GM12874 (cell line): ENCODE results near the gene HYLS1.

Experiments used
- TF ChIP-seq, protein P1 (sequence below): IDR thresholded peaks from 2 replicates; pipeline ENCODE4 v1.5.1; 2011; ENCODE audit warnings: low read depth, mild to moderate bottlenecking, control low read depth, low read length, moderate library complexity; ENCODE audit not compliant: insufficient read depth

The HYLS1 gene

DNA sequence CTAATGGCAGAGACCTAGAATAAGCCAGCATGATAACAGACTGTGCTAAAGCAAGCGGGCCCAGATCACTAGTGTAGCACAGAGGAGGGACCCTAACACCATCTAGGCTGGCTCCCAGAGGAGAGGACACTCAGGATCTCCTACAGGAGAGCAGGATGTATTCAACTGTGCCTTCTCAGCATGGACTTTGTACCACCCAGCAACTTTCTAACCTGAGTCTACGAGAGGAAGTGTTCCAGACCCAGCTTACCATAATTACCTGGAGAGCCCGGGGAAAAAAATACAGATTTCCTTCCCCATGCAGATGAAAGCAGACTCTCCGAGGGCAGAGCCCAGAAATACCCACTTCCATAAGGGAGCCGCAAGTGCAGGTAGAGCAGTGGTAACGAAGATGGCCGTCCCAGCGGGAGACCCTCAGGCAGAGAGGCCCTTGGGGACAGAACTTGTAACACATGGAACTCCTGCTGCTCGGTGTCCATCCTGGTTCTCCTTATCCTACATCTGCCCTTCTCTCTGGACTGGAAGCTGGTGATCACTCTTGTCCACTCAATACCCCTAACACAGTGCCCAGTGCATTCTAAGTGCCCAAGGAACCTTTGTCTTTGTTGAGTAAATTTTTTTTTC, 37.0 kb downstream of the HYLS1 start:
- TF ChIP-seq, protein P1, sequence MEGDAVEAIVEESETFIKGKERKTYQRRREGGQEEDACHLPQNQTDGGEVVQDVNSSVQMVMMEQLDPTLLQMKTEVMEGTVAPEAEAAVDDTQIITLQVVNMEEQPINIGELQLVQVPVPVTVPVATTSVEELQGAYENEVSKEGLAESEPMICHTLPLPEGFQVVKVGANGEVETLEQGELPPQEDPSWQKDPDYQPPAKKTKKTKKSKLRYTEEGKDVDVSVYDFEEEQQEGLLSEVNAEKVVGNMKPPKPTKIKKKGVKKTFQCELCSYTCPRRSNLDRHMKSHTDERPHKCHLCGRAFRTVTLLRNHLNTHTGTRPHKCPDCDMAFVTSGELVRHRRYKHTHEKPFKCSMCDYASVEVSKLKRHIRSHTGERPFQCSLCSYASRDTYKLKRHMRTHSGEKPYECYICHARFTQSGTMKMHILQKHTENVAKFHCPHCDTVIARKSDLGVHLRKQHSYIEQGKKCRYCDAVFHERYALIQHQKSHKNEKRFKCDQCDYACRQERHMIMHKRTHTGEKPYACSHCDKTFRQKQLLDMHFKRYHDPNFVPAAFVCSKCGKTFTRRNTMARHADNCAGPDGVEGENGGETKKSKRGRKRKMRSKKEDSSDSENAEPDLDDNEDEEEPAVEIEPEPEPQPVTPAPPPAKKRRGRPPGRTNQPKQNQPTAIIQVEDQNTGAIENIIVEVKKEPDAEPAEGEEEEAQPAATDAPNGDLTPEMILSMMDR = no peak

DNA sequence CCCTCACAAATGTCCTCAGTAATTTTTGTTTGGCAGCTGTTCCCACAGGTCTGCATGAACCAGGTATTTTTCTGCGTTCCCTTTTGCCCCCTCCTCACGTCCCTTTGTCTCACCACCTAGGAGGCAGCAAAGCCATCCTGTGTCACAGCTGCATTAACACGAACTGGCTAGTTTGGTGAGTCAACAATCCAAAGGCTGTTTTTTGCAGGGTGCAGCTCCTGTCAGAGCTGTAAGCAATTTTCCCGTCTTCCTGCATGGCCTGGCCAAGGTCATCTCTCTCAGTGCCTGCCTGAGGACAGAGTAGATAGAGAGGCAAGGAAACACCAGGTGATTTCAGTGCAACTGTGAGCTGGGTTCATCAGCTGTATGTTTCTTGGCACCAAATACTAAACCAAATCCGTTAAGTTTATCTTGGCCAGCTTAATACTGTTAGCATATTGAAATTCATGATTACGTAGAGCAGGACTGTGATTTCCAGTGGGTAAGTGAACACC, 37.8 kb downstream of the HYLS1 start:
- TF ChIP-seq, protein P1 = no peak

DNA sequence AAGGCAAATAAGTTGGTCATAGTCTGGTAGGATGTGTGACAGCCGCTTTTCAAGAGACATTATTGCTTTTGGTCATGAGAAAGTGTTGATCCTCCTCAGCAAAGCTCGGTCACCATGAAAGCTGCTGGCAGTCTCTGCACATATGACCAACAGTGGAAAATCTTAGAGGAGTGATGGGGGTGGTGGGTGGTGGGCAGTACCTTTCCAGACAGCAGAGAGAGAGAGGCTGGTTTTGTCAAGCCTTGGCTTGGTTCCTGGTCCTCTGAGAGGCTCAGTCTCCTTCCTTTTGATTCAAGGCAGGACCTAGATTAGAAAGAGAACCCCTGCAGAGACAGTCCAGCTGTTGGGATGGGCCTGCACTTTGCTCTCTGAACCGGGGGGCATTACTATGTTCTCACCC, 38.3 kb downstream of the HYLS1 start:
- TF ChIP-seq, protein P1 = no peak

DNA sequence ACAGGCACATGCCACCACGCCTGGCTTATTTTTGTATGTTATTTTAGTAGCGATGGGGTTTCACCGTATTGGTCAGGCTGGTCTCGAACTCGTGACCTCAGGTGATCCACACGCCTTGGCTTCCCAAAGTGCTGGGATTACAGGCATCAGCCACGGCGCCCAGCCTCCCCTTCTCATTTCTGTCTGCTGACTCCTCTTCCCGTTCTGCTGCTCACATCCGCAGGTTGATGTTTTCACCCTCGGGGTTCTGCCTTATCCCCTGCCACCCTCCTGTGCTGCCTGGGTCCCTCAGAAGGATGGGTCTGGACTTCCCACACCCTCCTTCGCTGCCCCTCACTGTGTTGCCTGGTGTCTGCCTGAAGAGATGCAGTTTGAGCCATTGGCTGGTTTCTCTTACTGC, 39.2 kb downstream of the HYLS1 start:
- TF ChIP-seq, protein P1 = no peak

DNA sequence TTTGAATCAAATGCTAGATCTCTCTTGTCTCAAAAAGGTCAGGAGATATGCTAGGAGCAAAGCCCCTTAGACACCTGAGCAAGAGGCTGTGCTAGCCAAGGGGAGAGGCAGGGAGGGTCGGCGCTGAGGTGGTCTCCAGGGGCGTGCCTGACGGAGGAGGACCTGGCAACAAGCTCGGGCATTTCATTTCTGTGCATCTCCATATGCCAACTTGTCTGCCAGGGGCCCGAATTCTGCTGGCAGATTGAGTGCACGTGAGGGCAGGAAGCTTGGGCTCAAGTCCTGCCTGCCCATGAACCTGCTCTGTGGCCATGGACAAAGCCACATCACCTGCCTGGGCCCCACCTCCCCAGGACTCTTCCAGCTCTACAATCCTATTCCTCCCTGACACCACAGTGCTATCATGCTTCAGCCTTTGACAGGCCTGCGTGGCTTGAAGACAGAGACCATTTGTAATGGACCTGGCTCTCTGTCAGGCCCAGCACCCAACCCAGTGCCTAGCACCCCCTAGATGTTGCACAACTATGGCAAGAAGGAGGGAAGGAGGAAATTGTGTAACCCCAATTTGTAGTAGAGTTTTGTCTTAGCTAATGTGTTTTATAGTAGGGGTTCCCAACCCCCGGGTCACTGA, 42.1 kb downstream of the HYLS1 start:
- TF ChIP-seq, protein P1 = no peak

DNA sequence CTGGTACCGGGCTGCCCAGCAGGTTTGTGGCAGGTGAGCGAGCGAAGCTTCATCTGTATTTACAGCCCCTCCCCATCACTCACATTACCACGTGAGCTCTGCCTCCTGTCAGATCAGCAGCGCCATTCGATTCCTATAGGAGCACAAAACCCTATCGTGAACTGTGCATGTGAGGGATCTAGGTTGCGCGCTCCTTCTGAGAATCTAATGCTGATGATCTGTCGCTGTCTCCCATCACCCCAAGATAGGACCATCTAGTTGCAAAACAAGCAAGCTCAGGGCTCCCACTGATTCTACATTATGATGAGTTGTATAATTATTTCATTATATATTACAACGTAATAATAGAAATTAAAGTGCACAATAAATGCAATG, 42.6 kb downstream of the HYLS1 start:
- TF ChIP-seq, protein P1 = no peak

GRCh38 chr11:125931116-125931515, 43.6 kb downstream of the HYLS1 start:
- TF ChIP-seq, protein P1 = no peak
